GM19238 (cell line): ENCODE data around the gene TERT.

ENCODE experiments used
- DNase-seq: peaks from one replicate; pipeline ENCODE4 v3.0.0; 2011; ENCODE audit warnings: low spot score; ENCODE audit not compliant: insufficient read length

The TERT gene

DNA sequence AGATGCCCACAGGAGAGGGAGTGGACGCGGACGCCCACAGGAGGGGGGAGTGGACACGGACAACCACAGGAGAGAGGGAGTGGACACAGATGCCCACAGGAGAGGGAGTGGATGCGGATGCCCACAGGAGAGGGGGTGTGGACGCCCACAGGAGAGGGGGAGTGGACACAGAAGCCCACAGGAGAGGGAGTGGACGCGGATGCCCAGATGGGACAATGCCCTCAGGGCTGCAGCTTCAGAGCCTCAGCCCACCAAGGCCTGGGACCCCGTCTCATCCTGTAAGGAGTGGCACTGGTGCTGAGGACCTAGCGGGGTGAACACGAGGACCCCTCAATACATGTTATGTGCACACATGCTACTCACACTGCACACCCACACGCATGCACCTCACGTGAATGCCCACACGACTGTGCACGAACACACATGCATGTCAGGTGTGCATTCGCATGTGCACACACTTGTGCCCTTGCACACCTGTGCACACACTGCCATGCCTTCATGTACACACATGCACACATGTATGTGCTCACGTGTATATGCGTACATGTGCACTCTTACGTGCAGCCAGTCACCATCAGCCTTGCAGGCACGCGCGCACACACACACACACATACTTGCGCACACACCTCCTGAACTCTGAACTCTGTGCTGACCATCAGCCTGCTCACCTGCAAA lies 34.9 kb downstream of the TERT start:
- no peak for DNase-seq

DNA sequence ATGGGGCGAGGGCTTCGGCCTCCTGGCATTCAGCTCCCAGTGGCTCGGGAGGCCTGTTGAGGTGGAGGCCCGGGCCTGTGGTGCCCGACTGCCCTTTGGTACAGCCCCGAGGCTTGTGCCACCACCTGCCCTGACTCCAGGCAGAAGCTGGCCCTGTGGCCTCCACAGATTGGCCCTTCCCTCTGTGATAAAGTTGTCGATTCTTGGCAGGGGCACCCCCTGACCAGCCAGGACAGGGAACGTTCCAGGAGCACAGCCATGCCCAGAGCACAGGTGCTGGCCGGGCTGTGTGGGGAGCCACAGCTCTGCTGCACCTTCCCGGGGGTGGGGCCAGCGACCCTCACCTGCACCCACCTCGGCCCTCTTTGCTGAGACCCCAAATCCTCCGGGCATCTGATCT lies 37.0 kb downstream of the TERT start:
- no peak for DNase-seq

GRCh38 chr5:1257363-1257762 lies 37.5 kb downstream of the TERT start:
- DNase-seq, result no peak

DNA sequence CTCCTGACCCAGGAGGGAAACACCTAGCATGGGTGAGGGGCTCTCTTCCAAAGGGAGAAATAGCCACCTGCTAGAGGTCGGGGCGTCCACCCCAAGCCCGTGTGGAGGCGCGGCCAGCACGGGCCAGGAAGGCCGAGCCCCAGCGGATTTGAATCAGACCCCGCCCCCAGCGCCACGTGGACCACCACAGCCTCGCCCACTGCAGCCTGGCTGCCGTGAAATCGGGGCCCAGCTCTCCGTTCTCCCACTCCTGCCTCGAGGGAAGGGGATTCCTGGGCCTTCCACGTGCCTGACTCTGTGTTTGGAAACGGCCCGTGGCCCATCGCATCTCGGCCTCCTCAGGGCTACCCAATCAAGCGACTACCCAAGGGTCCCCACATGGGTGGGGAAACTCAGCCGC lies 38.1 kb downstream of the TERT start:
- no peak for DNase-seq

GRCh38 chr5:1255081-1255561 lies 39.7 kb downstream of the TERT start:
- no peak for DNase-seq

GRCh38 chr5:1254196-1254595 lies 40.7 kb downstream of the TERT start:
- no peak for DNase-seq

DNA sequence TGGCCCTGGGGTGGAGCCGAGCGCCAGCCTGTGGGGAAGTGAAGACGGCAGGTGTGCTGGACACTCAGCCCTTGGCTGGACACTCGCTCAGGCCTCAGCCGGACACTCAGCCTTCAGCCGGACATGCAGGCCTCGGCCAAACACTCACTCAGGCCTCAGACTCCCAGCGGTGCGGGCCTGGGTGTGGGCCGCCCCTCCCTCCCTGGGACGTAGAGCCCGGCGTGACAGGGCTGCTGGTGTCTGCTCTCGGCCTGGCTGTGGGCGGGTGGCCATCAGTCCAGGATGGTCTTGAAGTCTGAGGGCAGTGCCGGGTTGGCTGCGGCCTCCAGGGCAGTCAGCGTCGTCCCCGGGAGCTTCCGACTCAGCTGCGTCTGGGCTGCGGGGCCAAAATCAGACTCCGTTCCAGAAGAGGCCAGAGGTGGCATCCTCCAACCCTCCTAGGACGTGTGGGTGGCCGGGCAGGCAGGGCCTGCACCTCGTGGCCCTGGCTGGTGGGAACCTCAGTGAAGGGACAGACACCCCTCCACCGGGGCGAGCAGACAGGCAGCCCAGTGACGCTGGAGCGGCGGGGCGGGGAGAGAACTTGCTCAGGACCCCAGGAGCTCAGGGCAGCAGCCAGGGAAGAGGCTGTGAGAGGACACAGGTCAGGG lies 41.3 kb downstream of the TERT start:
- DNase-seq, result no peak

DNA sequence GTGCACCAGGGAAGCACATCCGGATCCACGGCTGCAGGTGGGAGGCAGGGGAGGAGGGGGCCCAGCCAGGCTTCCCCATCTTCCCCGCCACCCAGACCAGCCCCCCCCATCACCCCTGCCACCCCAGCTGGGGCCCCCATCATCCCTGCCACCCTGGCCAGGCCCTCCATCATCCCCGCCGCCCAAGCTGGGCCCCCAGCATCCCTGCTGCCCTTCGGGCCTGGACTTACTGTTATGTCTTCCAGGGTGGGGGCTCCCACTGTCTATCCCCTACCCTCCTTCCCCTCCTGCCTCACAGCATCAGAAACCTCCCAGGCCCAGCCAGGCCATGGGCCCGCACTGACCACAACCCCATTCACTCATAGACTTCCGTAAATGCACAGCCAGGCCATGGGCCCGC lies 42.2 kb downstream of the TERT start:
- no peak for DNase-seq

DNA sequence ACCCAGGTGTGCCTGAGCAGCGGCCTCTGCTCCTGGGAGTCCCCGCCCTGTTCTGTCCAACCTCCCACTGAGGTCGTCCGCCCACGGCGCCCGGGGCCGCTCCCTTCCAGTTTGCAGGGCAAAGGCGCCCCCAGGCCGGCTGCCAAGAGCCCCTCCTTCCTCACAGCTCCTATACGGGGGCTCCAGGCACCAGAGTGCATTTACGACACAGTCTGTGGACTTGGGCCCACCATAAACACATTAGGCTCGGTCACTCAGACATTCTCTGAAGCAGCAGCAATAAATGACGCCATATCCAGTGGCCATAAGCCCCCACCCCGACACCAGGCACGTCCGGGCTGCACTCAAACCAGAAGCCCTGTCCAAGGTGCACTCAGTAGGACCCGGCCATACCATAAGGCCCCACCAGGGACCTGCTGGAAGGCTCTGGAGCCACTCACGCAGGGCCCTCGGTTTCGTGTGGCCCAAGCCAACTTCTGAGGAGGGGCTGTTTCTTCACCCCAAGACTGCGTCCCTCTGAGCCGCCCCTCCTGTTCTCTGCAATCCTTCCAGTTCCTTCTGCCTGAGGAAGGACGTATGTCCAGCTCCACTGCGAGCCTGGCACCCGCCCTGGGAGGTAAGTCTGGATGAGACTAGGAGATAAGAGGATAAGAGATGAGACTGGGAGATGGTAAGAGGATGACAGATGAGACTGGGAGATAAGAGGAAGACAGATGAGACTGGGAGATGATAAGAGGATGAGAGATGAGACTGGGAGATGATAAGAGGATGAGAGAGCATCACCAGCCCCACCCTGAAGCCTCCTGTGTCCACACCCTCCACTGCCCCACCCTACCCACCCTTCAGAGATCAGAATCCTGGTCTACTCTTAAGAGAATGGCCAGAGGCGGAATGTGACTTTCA lies 42.9 kb downstream of the TERT start:
- no peak for DNase-seq

GRCh38 chr5:1249366-1250280 lies 45.2 kb downstream of the TERT start:
- DNase-seq, result no peak

DNA sequence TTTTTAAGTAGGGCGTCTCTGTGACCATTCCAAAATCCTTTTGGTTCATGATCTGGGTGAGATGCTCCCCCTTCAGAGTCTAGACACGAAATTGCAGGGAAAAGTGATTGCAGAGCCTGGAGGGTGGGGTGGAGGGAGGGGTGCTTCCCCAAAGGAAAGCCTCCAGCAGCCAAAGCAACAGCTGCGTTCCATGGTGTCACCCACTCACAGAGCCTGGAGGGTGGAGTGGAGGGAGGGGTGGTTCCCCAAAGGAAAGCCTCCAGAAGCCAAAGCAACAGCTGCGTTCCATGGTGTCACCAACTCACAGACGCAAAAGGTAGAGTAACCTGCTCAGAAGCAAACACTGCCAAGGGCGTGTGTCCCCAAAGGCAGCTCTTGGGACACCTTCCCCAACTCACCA lies 47.1 kb downstream of the TERT start:
- DNase-seq, result no peak

- no peak for DNase-seq
Measured at GRCh38 chr5:1246711-1247431, 48.0 kb downstream of the TERT start.

GRCh38 chr5:1245905-1246576 lies 48.8 kb downstream of the TERT start:
- no peak for DNase-seq

DNA sequence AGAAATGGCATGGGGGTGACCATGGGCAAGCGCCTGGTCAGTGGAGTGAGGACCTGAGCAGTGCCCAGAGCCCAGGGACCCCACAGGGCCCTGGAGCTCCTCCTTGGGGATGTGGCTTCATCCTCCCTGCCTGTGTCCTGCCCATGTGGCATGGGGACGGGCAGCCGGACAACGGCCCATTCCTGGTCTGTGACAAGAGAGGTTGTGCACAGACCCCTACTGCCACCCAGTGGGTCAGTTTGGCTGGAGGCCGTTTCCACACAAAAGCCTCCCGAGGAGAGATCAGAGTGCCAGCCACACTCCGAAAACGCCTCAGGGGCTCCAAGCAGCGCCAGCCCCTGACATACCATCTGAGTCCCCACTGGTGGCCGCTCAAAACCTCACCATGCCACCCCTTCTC lies 49.9 kb downstream of the TERT start:
- no peak for DNase-seq

DNA sequence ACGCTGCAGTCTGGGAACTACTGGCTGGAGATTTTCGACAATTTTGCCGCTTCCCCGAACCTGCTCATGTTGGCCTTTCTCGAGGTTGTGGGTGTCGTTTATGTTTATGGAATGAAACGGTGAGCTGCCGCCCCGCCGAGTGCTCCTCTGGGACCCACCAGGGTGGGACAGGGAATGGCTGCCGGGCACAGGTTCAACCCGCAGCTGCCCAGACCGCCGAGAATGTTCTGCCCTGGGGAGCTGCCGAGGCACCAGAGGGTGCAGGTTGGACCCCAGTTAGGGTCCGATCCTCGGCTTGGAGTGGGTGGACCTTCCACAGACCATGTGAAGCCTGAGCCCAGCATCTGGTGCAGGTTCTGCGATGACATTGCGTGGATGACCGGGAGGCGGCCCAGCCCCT lies 50.6 kb downstream of the TERT start:
- no peak for DNase-seq

DNA sequence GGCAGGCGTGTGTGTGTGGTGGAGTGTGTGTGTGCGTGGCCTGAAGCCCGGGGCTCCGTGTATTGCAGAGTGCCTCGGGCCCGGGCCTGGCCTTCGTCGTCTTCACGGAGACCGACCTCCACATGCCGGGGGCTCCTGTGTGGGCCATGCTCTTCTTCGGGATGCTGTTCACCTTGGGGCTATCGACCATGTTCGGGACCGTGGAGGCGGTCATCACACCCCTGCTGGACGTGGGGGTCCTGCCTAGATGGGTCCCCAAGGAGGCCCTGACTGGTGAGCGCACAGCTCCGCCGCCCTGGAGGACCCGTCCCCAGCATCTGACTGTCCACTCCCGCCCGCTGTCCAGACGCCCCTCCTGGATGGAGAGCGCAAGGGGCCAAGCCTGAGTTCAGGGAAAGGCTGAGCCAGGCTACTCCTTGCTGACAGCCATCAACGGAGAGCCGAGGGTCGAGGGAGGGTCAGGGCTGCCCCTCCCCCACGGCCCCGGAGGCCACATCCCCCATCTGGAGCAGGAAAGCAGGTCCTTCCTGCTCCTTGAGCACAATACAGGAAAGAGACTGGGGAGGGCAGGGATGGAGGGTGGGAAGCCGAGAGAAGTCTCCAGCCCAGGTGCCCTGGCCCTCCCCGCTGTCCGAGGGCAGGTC lies 51.3 kb downstream of the TERT start:
- DNase-seq, result no peak

GRCh38 chr5:1242733-1243486 lies 52.0 kb downstream of the TERT start:
- DNase-seq, result no peak

- no peak for DNase-seq
Measured at GRCh38 chr5:1241509-1242080, 53.3 kb downstream of the TERT start.
